H1 (cell line): ENCODE results near the gene SLIT3. TPM values are rescaled to one million over a fixed set of nuclear protein-coding genes. Genes with fewer than 3 reads are reported as not detected.

Experiments used
- CHD2 ChIP-seq: IDR thresholded peaks from 2 replicates; pipeline ENCODE4 v1.6.1; 2012; ENCODE audit warnings: low read length, improper control_type of control experiment
- EGR1 ChIP-seq: IDR thresholded peaks from 2 replicates; pipeline ENCODE4 v1.6.1; 2011; ENCODE audit warnings: low read depth, low read length, borderline replicate concordance
- EZH2 ChIP-seq: fragments of 200-600 bp; sonication (generic); IDR thresholded peaks from 2 replicates; pipeline ENCODE4 v1.7.1; 2012; ENCODE audit warnings: low read depth, mild to moderate bottlenecking, moderate library complexity, low read length, inconsistent platforms; ENCODE audit not compliant: severe bottlenecking
- GABPA ChIP-seq: IDR thresholded peaks from 2 replicates; pipeline ENCODE4 v1.6.1; 2011; ENCODE audit warnings: mild to moderate bottlenecking, low read length, moderate library complexity, borderline replicate concordance; ENCODE audit not compliant: insufficient read depth
- KDM1A ChIP-seq: fragments of 200-600, 300-600 bp; sonication (generic); IDR thresholded peaks from 2 replicates; pipeline ENCODE4 v1.7.1; 2016; ENCODE audit warnings: mild to moderate bottlenecking, low read length, borderline replicate concordance
- MAFK ChIP-seq: IDR thresholded peaks from 2 replicates; pipeline ENCODE4 v1.6.1; 2012; ENCODE audit warnings: low read depth, mild to moderate bottlenecking, improper control_type of control experiment, low read length
- POU5F1 ChIP-seq: IDR thresholded peaks from 2 replicates; pipeline ENCODE4 v1.6.1; 2011; ENCODE audit warnings: low read depth, mild to moderate bottlenecking, low read length, moderate library complexity
- RNF2 ChIP-seq: fragments of 200-900, 300-1000 bp; sonication (generic); IDR thresholded peaks from 2 replicates; pipeline ENCODE4 v1.7.1; 2016; ENCODE audit warnings: borderline replicate concordance, low read depth, mild to moderate bottlenecking, antibody characterized with exemption, low read length; ENCODE audit not compliant: poor library complexity, severe bottlenecking; ENCODE audit errors: missing control alignments
- SP4 ChIP-seq: IDR thresholded peaks from 2 replicates; pipeline ENCODE4 v1.6.1; 2012; ENCODE audit warnings: low read length, inconsistent platforms
- TEAD4 ChIP-seq: IDR thresholded peaks from 2 replicates; pipeline ENCODE4 v1.6.1; 2012; ENCODE audit warnings: low read depth, low read length, inconsistent platforms, mixed read lengths
- YY1 ChIP-seq: IDR thresholded peaks from 2 replicates; pipeline ENCODE4 v1.6.1; 2011; ENCODE audit warnings: low read depth, mild to moderate bottlenecking, low read length
- polyA plus RNA-seq, 7 experiments: library from polyadenylated mRNA; depleted of rRNA in 3 of 7; stranded (reverse) in 5 of 7; unstranded in 2 of 7; fragments of >200 nt in 5 of 7; fragments of 200-250 nt in 2 of 7; gene quantifications; 1 replicate in 5 of 7; 2 replicates in 1 of 7; 4 replicates in 1 of 7; pipeline versions ENCODE4 v1.2.1 to v1.2.3, GENCODE V29; 2011 to 2013; ENCODE audit warnings: missing spikeins in 2 of 7, mixed read lengths in 2 of 7
- total RNA-seq: library from RNA; stranded (reverse); fragmentation: NEBNext Ultra II Directional; extraction: Animal tissue kit (Norgen Biotek cat#: 25700); gene quantifications from 2 replicates; pipeline ENCODE4 v1.2.1, GENCODE V29; 2021

Gene SLIT3
- total and polyA plus RNA-seq, 2 of the 8 experiments (the other 6 are each of a cell fraction or from before 2014, with no cell fraction given), result 1.1 to 1.2 TPM

- TF ChIP-seq EZH2, result no peak
- TF ChIP-seq POU5F1, result no peak
- peak; percentile 82 for TF ChIP-seq YY1
- TF ChIP-seq RNF2, result no peak
- no peak for TF ChIP-seq KDM1A
- peak; percentile 96 for TF ChIP-seq TEAD4
- TF ChIP-seq MAFK, result peak; percentile 28; the same call in 1 of the 2 replicates
- no peak for TF ChIP-seq SP4
- TF ChIP-seq EGR1, result no peak
- TF ChIP-seq CHD2, result no peak
- no peak for TF ChIP-seq GABPA
- TF ChIP-seq, all 59 proteins: peak for 9
Observed at GRCh38 chr5:169164481-169164925, 136.4 kb downstream of the SLIT3 start (continued).
